ENCODE results near the gene MFAP3.
A peak's percentile ranks its signal among the peaks of the same experiment; 100 is the strongest.
"Not testable (repeated sequence)": the region's sequence is repeated elsewhere in the genome, so short reads cannot be mapped to it uniquely, and the experiment has no call there.

Gene MFAP3

GRCh38 chr5:154038707-154039457 is at the start of gene MFAP3, which contains the start of gene FAM114A2:
TSS of gene MFAP3 (plus strand) at chr5:154038967. CDS start at chr5:154049723, 10,756 bp downstream.
TSS of gene FAM114A2 (minus strand) at chr5:154038910. CDS start at chr5:154034953, 3,957 bp downstream.
- peak; percentile 90 for DNase-seq

- DNase-seq, result no peak
These were observed 47.6 kb upstream of the MFAP3 start for GRCh38 chr5:153991168-153991567.

GRCh38 chr5:153998010-153998409 is 40.8 kb upstream of the MFAP3 start:
- DNase-seq, result no peak

- DNase-seq, result no peak
These were observed 40.0 kb upstream of the MFAP3 start for GRCh38 chr5:153998768-153999167.

GRCh38 chr5:153999995-154000394 is 38.8 kb upstream of the MFAP3 start:
- no peak for DNase-seq

- no peak for DNase-seq
These were observed 38.1 kb upstream of the MFAP3 start for GRCh38 chr5:154000703-154001102.

- DNase-seq, result no peak
These were observed 36.7 kb upstream of the MFAP3 start for GRCh38 chr5:154002093-154002492.

- no peak for DNase-seq
These were observed 36.2 kb upstream of the MFAP3 start for GRCh38 chr5:154002511-154003020.

- DNase-seq, result no peak
These were observed 33.1 kb upstream of the MFAP3 start for GRCh38 chr5:154005648-154006047.

GRCh38 chr5:154010660-154011059 is 28.1 kb upstream of the MFAP3 start:
- no peak for DNase-seq

- no peak for DNase-seq
These were observed 23.6 kb upstream of the MFAP3 start for GRCh38 chr5:154015071-154015693.

- DNase-seq, result not testable (repeated sequence)
These were observed 19.8 kb upstream of the MFAP3 start for GRCh38 chr5:154018919-154019318.

- no peak for DNase-seq
These were observed 12.8 kb upstream of the MFAP3 start for GRCh38 chr5:154025951-154026350.

GRCh38 chr5:154031937-154032489 is 6.8 kb upstream of the MFAP3 start:
- no peak for DNase-seq

GRCh38 chr5:154034944-154035343 is 3.8 kb upstream of the MFAP3 start:
- DNase-seq, result no peak

GRCh38 chr5:154038261-154038706 is 483 bp upstream of the MFAP3 start:
- DNase-seq, result no peak

- DNase-seq, result no peak
These were observed 677 bp downstream of the MFAP3 start for GRCh38 chr5:154039458-154039829.

- DNase-seq, result no peak
These were observed 4.0 kb downstream of the MFAP3 start for GRCh38 chr5:154042766-154043165.

- no peak for DNase-seq
These were observed 5.3 kb downstream of the MFAP3 start for GRCh38 chr5:154044099-154044498.

- no peak for DNase-seq
These were observed 5.8 kb downstream of the MFAP3 start for GRCh38 chr5:154044581-154044980.

GRCh38 chr5:154046486-154046885 is 7.7 kb downstream of the MFAP3 start:
- DNase-seq, result no peak

- no peak for DNase-seq
These were observed 8.6 kb downstream of the MFAP3 start for GRCh38 chr5:154047324-154047723.

- DNase-seq, result no peak
These were observed 10.9 kb downstream of the MFAP3 start for GRCh38 chr5:154049636-154050035.

- no peak for DNase-seq
These were observed 14.7 kb downstream of the MFAP3 start for GRCh38 chr5:154053468-154053867.
